HepG2 (cell line): ENCODE results near the gene ANLN. TPM values are rescaled to one million over a fixed set of nuclear protein-coding genes. Genes with fewer than 3 reads are reported as not detected.
A peak's percentile ranks its signal among the peaks of the same experiment; 100 is the strongest.

Experiments
- FOXM1 ChIP-seq: sonication (generic); formaldehyde crosslinking; IDR thresholded peaks from 2 replicates; pipeline ENCODE4 v1.5.0; 2020; ENCODE audit warnings: missing genetic modification reagents
- HES4 ChIP-seq: sonication (generic); formaldehyde crosslinking; IDR thresholded peaks from 2 replicates; pipeline ENCODE4 v1.9.0; 2021; ENCODE audit warnings: mild to moderate bottlenecking, missing genetic modification reagents, borderline replicate concordance
- KAT2B ChIP-seq: fragments of 150-350 bp; IDR thresholded peaks from 2 replicates; pipeline ENCODE4 v1.6.1; 2014; ENCODE audit warnings: low read depth, low read length, borderline replicate concordance
- KDM5B ChIP-seq: sonication (generic); formaldehyde crosslinking; IDR thresholded peaks from 2 replicates; pipeline ENCODE4 v1.4.0; 2020; ENCODE audit warnings: missing genetic modification reagents, mild to moderate bottlenecking, borderline replicate concordance
- KLF6 ChIP-seq: IDR thresholded peaks from 2 replicates; pipeline ENCODE4 v1.8.0; 2016; ENCODE audit warnings: missing biosample characterization, missing genetic modification reagents
- NBN ChIP-seq: fragments of 450-650 bp; conservative IDR thresholded peaks from 2 replicates; pipeline ENCODE4 v1.6.1; 2017
- NFYC ChIP-seq: IDR thresholded peaks from 2 replicates; pipeline ENCODE4 v1.6.1; 2016; ENCODE audit warnings: missing genetic modification reagents, missing compliant biosample characterization
- RXRB ChIP-seq: IDR thresholded peaks from 2 replicates; pipeline ENCODE4 v1.6.1; 2016; ENCODE audit warnings: borderline replicate concordance, missing genetic modification reagents, missing compliant biosample characterization
- SKI ChIP-seq: fragments of 450-650 bp; IDR thresholded peaks from one replicate; pipeline ENCODE4 v1.6.1; 2018; ENCODE audit warnings: mild to moderate bottlenecking; ENCODE audit not compliant: partially characterized antibody
- TEAD3 ChIP-seq: optimal IDR thresholded peaks from 2 replicates; pipeline ENCODE3; 2016; ENCODE audit warnings: borderline replicate concordance
- ZBTB7B ChIP-seq: sonication (generic); formaldehyde crosslinking; IDR thresholded peaks from 2 replicates; pipeline ENCODE4 v1.4.0; 2020; ENCODE audit warnings: missing genetic modification reagents
- ZC3H4 ChIP-seq: sonication (generic); formaldehyde crosslinking; IDR thresholded peaks from 2 replicates; pipeline ENCODE4 v1.4.0; 2020; ENCODE audit warnings: missing genetic modification reagents, borderline replicate concordance
- ZKSCAN5 ChIP-seq: sonication (generic); formaldehyde crosslinking; IDR thresholded peaks from 2 replicates; pipeline ENCODE4 v1.5.1; 2020; ENCODE audit warnings: mild to moderate bottlenecking, missing genetic modification reagents
- ZNF124 ChIP-seq: sonication (generic); formaldehyde crosslinking; IDR thresholded peaks from 2 replicates; pipeline ENCODE4 v1.4.0; 2020; ENCODE audit warnings: missing genetic modification reagents
- ZNF446 ChIP-seq: sonication (generic); formaldehyde crosslinking; IDR thresholded peaks from 2 replicates; pipeline ENCODE4 v1.5.0; 2020; ENCODE audit warnings: mild to moderate bottlenecking, missing genetic modification reagents
- ZNF530 ChIP-seq: sonication (generic); formaldehyde crosslinking; IDR thresholded peaks from 2 replicates; pipeline ENCODE4 v1.5.0; 2020; ENCODE audit warnings: low read depth, mild to moderate bottlenecking, missing genetic modification reagents
- ZNF556 ChIP-seq: sonication (generic); formaldehyde crosslinking; IDR thresholded peaks from 2 replicates; pipeline ENCODE4 v1.4.0; 2020; ENCODE audit warnings: mild to moderate bottlenecking, missing genetic modification reagents, borderline replicate concordance
- ZNF7 ChIP-seq: IDR thresholded peaks from 2 replicates; pipeline ENCODE4 v1.6.1; 2016; ENCODE audit warnings: missing biosample characterization, missing genetic modification reagents
- ZSCAN21 ChIP-seq: sonication (generic); formaldehyde crosslinking; IDR thresholded peaks from 2 replicates; pipeline ENCODE4 v1.8.0; 2022; ENCODE audit warnings: mild to moderate bottlenecking, missing genetic modification reagents, moderate library complexity, borderline replicate concordance
- polyA plus RNA-seq, 8 experiments: library from polyadenylated mRNA; depleted of rRNA in 3 of 8; stranded (reverse) in 7 of 8; unstranded in 1 of 8; fragments of >200 nt; fragmentation: Illumina TruSeq in 4 of 8; extraction: Trizol in 4 of 8; gene quantifications; 2 replicates each; pipeline versions ENCODE4 v1.2.1 to v1.2.3, GENCODE V29; 2011 to 2016; ENCODE audit warnings: low read depth in 4 of 8, missing spikeins in 1 of 8, mixed read lengths in 1 of 8; ENCODE audit not compliant: insufficient read depth in 1 of 8
- total RNA-seq, 5 experiments: library from RNA; depleted of rRNA; stranded (reverse); fragments of >200 nt; fragmentation: Illumina TruSeq; extraction: Trizol; gene quantifications; 2 replicates each; pipeline ENCODE4 v1.2.3, GENCODE V29; 2016; ENCODE audit warnings: low read depth in 1 of 5
- TF ChIP-seq, protein P1 (sequence below): fragments of 450-650 bp; IDR thresholded peaks from 2 replicates; pipeline ENCODE4 v1.6.1; 2017
- TF ChIP-seq, protein P2 (sequence below): IDR thresholded peaks from 2 replicates; pipeline ENCODE4 v1.6.1; 2016; ENCODE audit warnings: missing compliant biosample characterization, missing genetic modification reagents, borderline replicate concordance
- TF ChIP-seq, protein P3 (sequence below): sonication (generic); formaldehyde crosslinking; IDR thresholded peaks from 2 replicates; pipeline ENCODE4 v1.4.0; 2020; ENCODE audit warnings: missing genetic modification reagents

ANLN gene
- total and polyA plus RNA-seq, 2 of the 13 experiments (the other 11 are each of a cell fraction or from before 2014, with no cell fraction given): 20.0 to 72.0 TPM

DNA sequence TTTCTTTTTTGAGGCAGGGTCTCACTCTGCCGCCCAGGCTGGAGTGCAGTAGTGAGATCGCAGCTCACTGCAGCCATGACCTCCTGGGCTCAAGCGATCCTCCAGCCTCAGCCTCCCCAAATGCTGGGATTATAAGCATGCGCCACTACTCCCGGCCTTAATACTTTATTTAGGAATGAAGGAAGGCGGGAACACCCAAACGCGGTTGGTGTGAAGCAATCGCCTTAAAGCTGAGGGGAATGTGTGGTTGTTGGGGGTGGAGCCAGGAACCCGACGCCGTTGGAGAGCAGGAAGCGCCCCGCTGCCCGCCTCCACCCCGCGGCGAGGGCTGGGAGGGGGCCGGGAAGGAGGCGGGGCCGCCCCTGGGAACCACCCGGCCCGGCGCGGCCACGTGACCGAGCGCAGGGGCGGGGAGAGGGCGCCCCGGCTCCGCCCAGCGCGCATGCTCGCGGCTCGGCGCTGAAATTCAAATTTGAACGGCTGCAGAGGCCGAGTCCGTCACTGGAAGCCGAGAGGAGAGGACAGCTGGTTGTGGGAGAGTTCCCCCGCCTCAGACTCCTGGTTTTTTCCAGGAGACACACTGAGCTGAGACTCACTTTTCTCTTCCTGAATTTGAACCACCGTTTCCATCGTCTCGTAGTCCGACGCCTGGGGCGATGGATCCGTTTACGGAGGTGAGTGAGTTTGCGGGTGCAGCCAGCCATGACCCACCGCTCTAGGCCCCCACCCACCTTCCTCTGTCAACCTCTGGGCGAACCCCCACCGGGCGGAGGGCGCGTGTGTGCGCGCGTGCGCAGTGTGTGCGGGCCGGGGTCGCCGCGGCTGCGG, at the start of gene ANLN (continued):
- TF ChIP-seq RXRB (CRISPR knock-in tag): no peak
- TF ChIP-seq ZKSCAN5: no peak
- no peak for TF ChIP-seq ZC3H4 (CRISPR knock-in tag)
- TF ChIP-seq SKI: no peak
- TF ChIP-seq, protein P1, sequence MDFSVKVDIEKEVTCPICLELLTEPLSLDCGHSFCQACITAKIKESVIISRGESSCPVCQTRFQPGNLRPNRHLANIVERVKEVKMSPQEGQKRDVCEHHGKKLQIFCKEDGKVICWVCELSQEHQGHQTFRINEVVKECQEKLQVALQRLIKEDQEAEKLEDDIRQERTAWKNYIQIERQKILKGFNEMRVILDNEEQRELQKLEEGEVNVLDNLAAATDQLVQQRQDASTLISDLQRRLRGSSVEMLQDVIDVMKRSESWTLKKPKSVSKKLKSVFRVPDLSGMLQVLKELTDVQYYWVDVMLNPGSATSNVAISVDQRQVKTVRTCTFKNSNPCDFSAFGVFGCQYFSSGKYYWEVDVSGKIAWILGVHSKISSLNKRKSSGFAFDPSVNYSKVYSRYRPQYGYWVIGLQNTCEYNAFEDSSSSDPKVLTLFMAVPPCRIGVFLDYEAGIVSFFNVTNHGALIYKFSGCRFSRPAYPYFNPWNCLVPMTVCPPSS: no peak
- no peak; the same call in 1 of the 2 replicates for TF ChIP-seq ZSCAN21 (CRISPR knock-in tag)
- TF ChIP-seq HES4 (CRISPR knock-in tag): no peak
- peak; percentile 54 for TF ChIP-seq TEAD3
- TF ChIP-seq FOXM1 (CRISPR knock-in tag): 0 out of 2 replicates have a peak, but pooled peaks have one; percentile 85
- no peak for TF ChIP-seq ZNF7 (CRISPR knock-in tag)
- TF ChIP-seq, protein P2, sequence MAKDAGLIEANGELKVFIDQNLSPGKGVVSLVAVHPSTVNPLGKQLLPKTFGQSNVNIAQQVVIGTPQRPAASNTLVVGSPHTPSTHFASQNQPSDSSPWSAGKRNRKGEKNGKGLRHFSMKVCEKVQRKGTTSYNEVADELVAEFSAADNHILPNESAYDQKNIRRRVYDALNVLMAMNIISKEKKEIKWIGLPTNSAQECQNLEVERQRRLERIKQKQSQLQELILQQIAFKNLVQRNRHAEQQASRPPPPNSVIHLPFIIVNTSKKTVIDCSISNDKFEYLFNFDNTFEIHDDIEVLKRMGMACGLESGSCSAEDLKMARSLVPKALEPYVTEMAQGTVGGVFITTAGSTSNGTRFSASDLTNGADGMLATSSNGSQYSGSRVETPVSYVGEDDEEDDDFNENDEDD (CRISPR knock-in tag): peak; percentile 96
- no peak for TF ChIP-seq KAT2B
- TF ChIP-seq ZNF446 (CRISPR knock-in tag): no peak
- no peak; the same call in 1 of the 2 replicates for TF ChIP-seq KDM5B (CRISPR knock-in tag)
- peak; percentile 42; the same call in 1 of the 2 replicates for TF ChIP-seq ZNF556 (CRISPR knock-in tag)
- no peak for TF ChIP-seq ZBTB7B
- TF ChIP-seq, protein P3, sequence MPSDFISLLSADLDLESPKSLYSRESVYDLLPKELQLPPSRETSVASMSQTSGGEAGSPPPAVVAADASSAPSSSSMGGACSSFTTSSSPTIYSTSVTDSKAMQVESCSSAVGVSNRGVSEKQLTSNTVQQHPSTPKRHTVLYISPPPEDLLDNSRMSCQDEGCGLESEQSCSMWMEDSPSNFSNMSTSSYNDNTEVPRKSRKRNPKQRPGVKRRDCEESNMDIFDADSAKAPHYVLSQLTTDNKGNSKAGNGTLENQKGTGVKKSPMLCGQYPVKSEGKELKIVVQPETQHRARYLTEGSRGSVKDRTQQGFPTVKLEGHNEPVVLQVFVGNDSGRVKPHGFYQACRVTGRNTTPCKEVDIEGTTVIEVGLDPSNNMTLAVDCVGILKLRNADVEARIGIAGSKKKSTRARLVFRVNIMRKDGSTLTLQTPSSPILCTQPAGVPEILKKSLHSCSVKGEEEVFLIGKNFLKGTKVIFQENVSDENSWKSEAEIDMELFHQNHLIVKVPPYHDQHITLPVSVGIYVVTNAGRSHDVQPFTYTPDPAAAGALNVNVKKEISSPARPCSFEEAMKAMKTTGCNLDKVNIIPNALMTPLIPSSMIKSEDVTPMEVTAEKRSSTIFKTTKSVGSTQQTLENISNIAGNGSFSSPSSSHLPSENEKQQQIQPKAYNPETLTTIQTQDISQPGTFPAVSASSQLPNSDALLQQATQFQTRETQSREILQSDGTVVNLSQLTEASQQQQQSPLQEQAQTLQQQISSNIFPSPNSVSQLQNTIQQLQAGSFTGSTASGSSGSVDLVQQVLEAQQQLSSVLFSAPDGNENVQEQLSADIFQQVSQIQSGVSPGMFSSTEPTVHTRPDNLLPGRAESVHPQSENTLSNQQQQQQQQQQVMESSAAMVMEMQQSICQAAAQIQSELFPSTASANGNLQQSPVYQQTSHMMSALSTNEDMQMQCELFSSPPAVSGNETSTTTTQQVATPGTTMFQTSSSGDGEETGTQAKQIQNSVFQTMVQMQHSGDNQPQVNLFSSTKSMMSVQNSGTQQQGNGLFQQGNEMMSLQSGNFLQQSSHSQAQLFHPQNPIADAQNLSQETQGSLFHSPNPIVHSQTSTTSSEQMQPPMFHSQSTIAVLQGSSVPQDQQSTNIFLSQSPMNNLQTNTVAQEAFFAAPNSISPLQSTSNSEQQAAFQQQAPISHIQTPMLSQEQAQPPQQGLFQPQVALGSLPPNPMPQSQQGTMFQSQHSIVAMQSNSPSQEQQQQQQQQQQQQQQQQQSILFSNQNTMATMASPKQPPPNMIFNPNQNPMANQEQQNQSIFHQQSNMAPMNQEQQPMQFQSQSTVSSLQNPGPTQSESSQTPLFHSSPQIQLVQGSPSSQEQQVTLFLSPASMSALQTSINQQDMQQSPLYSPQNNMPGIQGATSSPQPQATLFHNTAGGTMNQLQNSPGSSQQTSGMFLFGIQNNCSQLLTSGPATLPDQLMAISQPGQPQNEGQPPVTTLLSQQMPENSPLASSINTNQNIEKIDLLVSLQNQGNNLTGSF (CRISPR knock-in tag): no peak
- TF ChIP-seq ZNF530 (CRISPR knock-in tag): no peak
- no peak for TF ChIP-seq ZNF124 (CRISPR knock-in tag)
- TF ChIP-seq NBN: no peak
- no peak for TF ChIP-seq NFYC (CRISPR knock-in tag)
- TF ChIP-seq KLF6 (CRISPR knock-in tag): no peak
